Brain microvascular endothelial cell (primary cell): ENCODE data around the gene OR1L6.

Experiments
- DNase-seq: peaks from one replicate; pipeline ENCODE4 v3.0.0-alpha.2; 2020
- H3K27ac ChIP-seq: fragments of 250-450 bp; sonication (Bioruptor Pico); 2 replicates; pipeline ENCODE4 v1.5.1; 2020; ENCODE audit warnings: mild to moderate bottlenecking, moderate library complexity
- H3K27me3 ChIP-seq: fragments of 250-450 bp; sonication (Bioruptor Pico); replicated peaks from 2 replicates; pipeline ENCODE4 v1.5.1; 2020; ENCODE audit warnings: mild to moderate bottlenecking
- H3K36me3 ChIP-seq: fragments of 250-450 bp; sonication (Bioruptor Pico); replicated peaks from 2 replicates; pipeline ENCODE4 v1.5.1; 2020; ENCODE audit warnings: mild to moderate bottlenecking
- H3K4me3 ChIP-seq: 2 replicates; pipeline ENCODE4 v1.5.1; 2011; ENCODE audit warnings: low read depth, mild to moderate bottlenecking, control low read depth, low read length, moderate library complexity
- in situ Hi-C: cut with HindIII; loops from 2 replicates; pipeline ENCODE4 v1.10.0; 2017; ENCODE audit warnings: low sequenced_read_pairs, low pct_ligation_motif_present
- TF ChIP-seq, protein P1 (sequence below): IDR thresholded peaks from 2 replicates; pipeline ENCODE4 v1.5.1; 2011; ENCODE audit warnings: low read depth, mild to moderate bottlenecking, moderate library complexity, low read length, control low read depth, inconsistent platforms; ENCODE audit errors: missing control alignments

The OR1L6 gene

DNA sequence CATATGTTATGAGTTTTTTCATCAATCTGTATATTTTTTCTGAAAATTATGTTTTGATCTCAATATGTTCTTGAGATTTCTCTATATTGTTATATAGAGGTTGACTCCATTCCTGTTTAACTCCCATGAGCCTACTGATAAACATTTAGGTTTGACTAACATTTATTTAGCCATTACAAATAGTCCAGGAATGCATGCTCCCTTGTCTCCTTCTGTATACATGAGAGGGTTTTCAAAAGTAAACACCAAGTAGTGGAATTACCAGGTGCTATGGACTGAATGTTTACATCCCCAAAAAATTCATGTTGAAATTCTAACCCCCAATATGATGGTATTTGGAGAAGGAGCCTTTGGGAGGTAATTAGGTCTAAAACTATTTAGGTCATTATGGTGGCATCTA is 43.2 kb downstream of the OR1L6 start:
- TF ChIP-seq, protein P1, sequence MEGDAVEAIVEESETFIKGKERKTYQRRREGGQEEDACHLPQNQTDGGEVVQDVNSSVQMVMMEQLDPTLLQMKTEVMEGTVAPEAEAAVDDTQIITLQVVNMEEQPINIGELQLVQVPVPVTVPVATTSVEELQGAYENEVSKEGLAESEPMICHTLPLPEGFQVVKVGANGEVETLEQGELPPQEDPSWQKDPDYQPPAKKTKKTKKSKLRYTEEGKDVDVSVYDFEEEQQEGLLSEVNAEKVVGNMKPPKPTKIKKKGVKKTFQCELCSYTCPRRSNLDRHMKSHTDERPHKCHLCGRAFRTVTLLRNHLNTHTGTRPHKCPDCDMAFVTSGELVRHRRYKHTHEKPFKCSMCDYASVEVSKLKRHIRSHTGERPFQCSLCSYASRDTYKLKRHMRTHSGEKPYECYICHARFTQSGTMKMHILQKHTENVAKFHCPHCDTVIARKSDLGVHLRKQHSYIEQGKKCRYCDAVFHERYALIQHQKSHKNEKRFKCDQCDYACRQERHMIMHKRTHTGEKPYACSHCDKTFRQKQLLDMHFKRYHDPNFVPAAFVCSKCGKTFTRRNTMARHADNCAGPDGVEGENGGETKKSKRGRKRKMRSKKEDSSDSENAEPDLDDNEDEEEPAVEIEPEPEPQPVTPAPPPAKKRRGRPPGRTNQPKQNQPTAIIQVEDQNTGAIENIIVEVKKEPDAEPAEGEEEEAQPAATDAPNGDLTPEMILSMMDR: no peak
- H3K27ac ChIP-seq: no peak overlapping the region

DNA sequence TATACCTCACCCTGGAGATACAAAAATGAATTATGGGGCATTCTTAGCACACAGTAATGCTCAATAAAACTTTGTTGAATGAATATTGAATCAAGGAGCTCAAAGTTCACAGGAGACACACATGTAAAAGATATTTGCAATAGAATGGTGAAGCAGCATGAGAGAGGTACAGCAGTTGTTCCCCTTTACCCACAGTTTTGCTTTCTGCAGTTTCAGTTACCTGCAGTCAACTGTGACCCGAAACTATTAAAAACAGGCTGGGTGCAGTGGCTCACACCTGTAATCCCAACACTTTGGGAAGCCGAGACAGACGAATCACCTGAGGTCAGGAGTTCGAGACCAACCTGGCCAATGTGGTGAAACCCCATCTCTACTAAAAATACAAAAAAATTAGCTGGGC is 44.2 kb downstream of the OR1L6 start:
- in situ Hi-C loops: no loop called here
- TF ChIP-seq, protein P1: no peak

More for the DNA sequence above, 43.2 kb downstream of the OR1L6 start:
- Histone ChIP-seq H3K4me3 (no peak overlapping the region), H3K27me3 (no peaks in the 10 kb centered on the region), H3K36me3 (no peaks in the 10 kb centered on the region)
- in situ Hi-C loops: no loop called here
- no peak for DNase-seq

DNA sequence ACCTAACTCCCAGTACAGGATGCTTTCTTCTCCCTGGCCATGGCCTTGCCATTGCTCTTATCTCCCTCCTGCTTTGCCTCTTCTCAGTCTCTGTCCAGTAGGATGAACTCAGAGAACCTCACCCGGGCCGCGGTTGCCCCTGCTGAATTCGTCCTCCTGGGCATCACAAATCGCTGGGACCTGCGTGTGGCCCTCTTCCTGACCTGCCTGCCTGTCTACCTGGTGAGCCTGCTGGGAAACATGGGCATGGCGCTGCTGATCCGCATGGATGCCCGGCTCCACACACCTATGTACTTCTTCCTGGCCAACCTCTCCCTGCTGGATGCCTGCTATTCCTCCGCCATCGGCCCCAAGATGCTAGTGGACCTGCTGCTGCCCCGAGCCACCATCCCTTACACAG is 46.7 kb downstream of the OR1L6 start, which contains the start of gene OR5C1:
Gene OR5C1 (plus strand): TSS at position 103 of the 400 bp plus-strand sequence. CDS start 0 bp downstream, at position 103.
- Histone ChIP-seq H3K4me3 (no peak within 1 kb of the TSS), H3K27ac (no peak within 1 kb of the TSS), H3K36me3 (no peaks in the 10 kb centered on the region), H3K27me3 (no peaks in the 10 kb centered on the region)
- TF ChIP-seq, protein P1: no peak
- DNase-seq: no peak
- in situ Hi-C loops: no loop called here

More for the DNA sequence above, 44.2 kb downstream of the OR1L6 start:
- H3K4me3 ChIP-seq: no peak overlapping the region
- no peaks in the 10 kb centered on the region for H3K36me3 ChIP-seq
- no peak overlapping the region for H3K27ac ChIP-seq
- no peaks in the 10 kb centered on the region for H3K27me3 ChIP-seq
- DNase-seq: no peak

DNA sequence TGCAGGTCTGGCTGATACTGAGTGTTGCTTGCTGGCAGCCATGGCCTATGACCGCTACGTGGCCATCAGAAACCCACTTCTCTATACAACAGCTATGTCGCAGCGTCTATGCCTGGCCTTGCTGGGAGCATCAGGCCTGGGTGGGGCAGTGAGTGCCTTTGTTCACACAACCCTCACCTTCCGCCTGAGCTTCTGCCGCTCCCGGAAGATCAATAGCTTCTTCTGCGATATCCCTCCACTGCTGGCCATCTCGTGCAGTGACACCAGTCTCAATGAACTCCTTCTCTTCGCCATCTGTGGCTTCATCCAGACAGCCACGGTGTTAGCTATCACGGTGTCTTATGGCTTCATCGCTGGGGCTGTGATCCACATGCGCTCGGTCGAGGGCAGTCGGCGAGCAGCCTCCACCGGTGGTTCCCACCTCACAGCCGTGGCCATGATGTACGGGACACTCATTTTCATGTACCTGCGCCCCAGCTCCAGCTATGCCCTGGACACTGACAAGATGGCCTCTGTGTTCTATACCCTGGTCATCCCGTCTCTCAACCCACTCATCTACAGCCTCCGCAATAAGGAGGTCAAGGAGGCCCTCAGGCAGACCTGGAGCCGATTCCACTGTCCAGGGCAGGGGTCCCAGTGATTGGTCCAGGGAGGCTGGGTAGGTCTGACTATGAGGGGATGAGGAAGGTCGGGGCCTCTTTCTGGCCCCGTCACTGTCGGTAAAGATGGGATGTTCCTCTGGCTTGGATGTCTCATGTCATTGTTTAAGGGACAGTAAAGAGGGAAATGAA is 47.3 kb downstream of the OR1L6 start:
- in situ Hi-C loops: no loop called here
- TF ChIP-seq, protein P1: no peak
- DNase-seq: no peak
- H3K27me3 ChIP-seq: no peaks in the 10 kb centered on the region
- H3K27ac ChIP-seq: no peak overlapping the region
- H3K4me3 ChIP-seq: no peak overlapping the region
- no peaks in the 10 kb centered on the region for H3K36me3 ChIP-seq

DNA sequence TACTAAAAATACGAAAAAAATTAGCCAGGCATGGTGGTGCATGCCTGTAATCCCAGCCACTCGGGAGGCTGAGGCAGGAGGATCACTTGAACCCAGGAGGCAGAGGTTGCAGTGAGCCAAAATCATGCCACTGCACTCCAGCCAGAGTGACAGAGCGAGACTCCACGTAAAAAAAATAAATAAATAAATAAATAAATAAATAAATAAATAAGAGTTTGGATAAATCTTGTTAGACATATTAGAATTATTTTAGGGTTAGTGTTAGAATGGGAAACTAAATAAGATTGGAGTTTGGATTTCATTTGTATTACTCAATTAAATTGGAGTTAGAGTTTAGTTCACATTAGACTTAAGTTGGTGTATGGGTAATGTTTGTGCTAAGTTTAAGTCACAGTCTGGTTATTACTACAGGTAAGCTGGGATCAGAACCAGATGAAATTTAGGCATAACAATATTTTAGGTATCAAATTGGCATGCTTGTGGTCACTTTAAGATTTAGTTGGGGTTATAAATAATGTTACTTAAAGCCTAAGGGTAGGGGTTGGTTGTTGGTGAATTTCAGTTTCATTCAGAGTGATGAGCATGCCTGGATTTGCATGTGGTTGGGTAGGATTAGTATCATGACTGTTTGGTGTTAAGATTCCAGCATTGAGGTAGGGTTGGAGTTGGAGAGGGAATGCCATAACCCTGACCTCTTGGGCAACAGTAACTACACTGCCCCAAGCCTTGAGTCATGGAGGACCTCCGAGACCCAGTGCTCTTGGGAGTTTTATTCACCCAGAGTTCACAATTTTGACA is 50.0 kb downstream of the OR1L6 start:
- Histone ChIP-seq H3K27me3 (no peaks in the 10 kb centered on the region), H3K4me3 (no peak overlapping the region), H3K27ac (no peak overlapping the region), H3K36me3 (no peaks in the 10 kb centered on the region)
- DNase-seq: no peak
- TF ChIP-seq, protein P1: no peak
- in situ Hi-C loops: no loop called here
